GM21526 (cell line): ENCODE results near the gene SCYL3.
"Not testable (repeated sequence)": the region's sequence is repeated elsewhere in the genome, so short reads cannot be mapped to it uniquely, and the experiment has no call there.

Source experiments
- ATAC-seq: cut with Tn5 transposase; IDR thresholded peaks from one replicate; pipeline ENCODE4 v1.9.1; 2021; ENCODE audit warnings: moderate library complexity; ENCODE audit not compliant: unreplicated experiment, low FRiP score

SCYL3 gene

DNA sequence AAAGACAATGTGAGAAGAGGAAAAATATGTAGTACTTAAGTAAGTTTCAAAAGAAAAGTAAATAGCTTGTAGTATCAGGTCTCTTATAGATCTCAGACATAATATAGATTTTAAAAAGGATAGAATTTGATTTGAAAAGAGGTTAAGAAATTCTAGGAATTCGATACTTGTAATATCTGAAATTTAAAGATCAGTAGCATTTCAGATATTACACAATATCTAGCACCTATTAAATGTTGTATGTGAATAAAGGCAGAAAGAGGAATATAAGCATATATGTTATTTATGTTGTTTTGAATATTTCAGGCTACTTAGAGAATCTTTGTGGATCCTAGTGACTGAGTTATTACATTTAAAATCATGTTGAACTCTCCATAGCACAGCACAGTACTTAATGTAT is 64.0 kb downstream of the SCYL3 start:
- no peak for ATAC-seq

- ATAC-seq: no peak
Observed at GRCh38 chr1:169824153-169824552, 69.5 kb downstream of the SCYL3 start.

GRCh38 chr1:169821500-169821899 is 72.2 kb downstream of the SCYL3 start:
- no peak for ATAC-seq

GRCh38 chr1:169816617-169817016 is 77.1 kb downstream of the SCYL3 start:
- ATAC-seq: no peak

DNA sequence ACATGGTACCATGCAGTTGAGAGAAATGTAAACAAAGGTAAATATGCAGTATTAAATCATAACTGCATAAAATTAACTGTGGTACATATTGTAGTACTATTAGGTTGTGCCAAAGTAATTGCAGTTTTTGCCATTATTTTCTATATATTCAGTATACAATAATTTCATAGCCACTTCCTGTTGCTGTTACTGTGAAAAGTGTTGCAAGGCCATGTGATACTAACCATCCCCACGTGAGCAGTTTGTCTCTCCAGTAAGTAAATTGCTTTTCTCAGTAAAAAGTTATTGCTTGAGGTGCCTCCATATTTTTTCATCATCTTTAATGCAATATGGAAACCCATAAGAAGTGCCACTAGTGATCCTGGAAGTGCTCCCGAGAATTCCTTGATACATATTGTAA is 79.4 kb downstream of the SCYL3 start:
- ATAC-seq: no peak

GRCh38 chr1:169812131-169812530 is 81.6 kb downstream of the SCYL3 start:
- no peak for ATAC-seq

DNA sequence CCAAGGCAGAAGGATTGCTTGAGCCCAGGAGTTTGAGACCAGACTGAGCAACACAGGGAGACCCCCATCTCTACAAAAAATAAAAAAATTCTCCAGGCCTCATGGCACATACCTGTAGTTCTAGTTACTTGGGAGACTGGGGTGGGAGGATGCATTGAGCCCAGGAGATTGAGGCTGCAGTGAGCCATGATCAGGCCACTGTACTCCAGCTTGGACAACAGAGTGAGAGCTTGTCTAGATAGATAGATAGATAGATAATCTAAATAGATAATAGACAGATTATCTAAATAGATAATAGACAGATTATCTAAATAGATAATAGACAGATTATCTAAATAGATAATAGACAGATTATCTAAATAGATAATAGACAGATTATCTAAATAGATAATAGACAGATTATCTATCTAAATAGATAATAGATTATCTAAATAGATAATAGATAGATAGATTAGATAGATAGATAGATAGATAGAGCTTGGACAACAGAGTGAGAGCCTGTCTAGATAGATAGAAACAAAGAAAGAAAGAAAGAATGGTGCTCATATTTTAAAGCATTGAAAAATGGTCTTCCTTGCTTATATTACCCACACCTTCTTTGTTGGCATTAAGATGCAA is 82.2 kb downstream of the SCYL3 start:
- ATAC-seq: not testable (repeated sequence)

DNA sequence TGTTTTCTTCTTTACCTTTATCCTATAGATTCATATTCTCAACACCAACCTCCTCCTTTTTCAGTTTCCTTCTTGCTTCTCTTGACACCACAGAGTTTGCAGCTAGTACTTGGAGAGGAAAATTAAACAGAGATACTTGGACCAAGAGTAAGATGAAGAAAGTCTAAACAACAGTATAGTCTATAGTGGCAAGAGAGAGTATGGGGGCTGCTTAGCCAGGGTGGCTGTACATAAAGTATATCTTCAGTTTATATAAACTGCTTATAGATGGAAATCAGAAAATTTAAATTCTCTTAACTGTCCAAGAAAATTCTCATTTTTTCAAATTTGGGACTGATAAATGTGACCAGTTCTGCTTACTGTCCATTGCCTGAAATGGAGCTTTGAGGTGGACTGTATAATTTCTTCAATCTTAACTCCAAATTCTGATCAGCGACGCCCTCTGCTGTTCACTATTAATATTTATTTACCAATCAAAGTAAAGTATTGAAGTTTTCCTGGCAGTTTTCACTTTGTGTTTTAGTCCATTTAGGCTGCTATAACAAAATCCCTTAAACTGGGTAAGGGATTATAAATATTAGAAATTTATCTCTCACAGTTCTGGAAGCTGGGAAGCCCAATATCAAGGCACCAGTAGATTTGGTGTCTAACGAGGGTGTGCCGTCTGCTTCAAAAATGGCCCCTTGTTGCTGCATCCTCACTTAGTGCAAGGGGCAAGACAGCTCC is 84.2 kb downstream of the SCYL3 start:
- ATAC-seq: no peak

DNA sequence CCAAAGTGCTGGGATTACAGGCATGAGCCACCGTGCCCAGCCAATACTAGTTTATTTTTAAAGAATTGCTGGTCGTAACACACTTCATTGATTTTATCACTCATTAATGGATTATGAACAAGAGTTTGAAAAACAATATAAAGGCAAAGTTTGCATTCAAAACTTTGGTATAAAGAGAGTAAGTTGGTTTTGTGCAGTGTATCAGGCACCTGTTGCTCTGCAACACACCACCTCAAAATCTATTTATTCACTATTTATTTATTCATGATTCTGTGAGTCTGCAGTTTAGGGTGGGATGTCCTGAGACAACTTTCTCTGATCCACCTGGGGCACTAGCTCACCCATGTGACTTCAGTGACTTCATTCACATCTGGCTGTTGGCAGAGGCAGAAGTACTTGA is 88.8 kb downstream of the SCYL3 start:
- ATAC-seq: no peak

- no peak for ATAC-seq
Observed at GRCh38 chr1:169802888-169803287, 90.8 kb downstream of the SCYL3 start.
